IMR-90 (cell line): ENCODE data around the gene PCYT1A. TPM values are rescaled to one million over a fixed set of nuclear protein-coding genes. Genes with fewer than 3 reads are reported as not detected.

Experiments
- ATAC-seq: fragments of 200-7000 bp; cut with Tn5 transposase; 2 replicates; pipeline ENCODE4 v1.9.1; 2020; ENCODE audit warnings: low read depth, mild to moderate bottlenecking, moderate library complexity
- BruUV-seq: library from RNA; stranded (reverse); fragments of 400-500 nt; replicated peaks from 2 replicates; lab custom pipeline; 2021; lab: Mats Ljungman, UMichigan
- CTCF ChIA-PET: fragments of 300-600 bp; formaldehyde crosslinking; extraction: SDS; loops from one replicate; lab custom pipeline; 2021; ENCODE audit warnings: antibody characterized with exemption; lab: Yijun Ruan, JAX
- POLR2A ChIA-PET: fragments of 300-600 bp; sonication (Branson Sonifier 250); formaldehyde crosslinking; loops from one replicate; lab custom pipeline; 2022; ENCODE audit warnings: antibody characterized with exemption; ENCODE audit not compliant: unreplicated experiment; lab: Charles Lee
- DNase-seq: peaks from one replicate; pipeline ENCODE4 v3.0.0; 2013
- H2AFZ ChIP-seq: replicated peaks from 2 replicates; pipeline ENCODE3; 2013; ENCODE audit warnings: low read length, mild to moderate bottlenecking; ENCODE audit not compliant: poor library complexity
- H2AK5ac ChIP-seq: 2 replicates; pipeline ENCODE4 v1.6.1; 2013; ENCODE audit warnings: low read depth, low read length, inconsistent platforms
- H2AK9ac ChIP-seq: replicated peaks from 2 replicates; pipeline ENCODE3; 2013; ENCODE audit warnings: mild to moderate bottlenecking, low read depth, low read length, moderate library complexity; ENCODE audit not compliant: poor library complexity
- H2BK120ac ChIP-seq: 2 replicates; pipeline ENCODE4 v1.6.1; 2013; ENCODE audit warnings: low read depth, low read length, inconsistent platforms
- H2BK15ac ChIP-seq: 3 replicates; pipeline ENCODE4 v1.6.1; 2013; ENCODE audit warnings: low read depth, low read length, inconsistent platforms
- H2BK20ac ChIP-seq: 2 replicates; pipeline ENCODE4 v1.6.1; 2013; ENCODE audit warnings: low read depth, mild to moderate bottlenecking, inconsistent platforms, low read length, moderate library complexity
- H2BK5ac ChIP-seq: 2 replicates; pipeline ENCODE4 v1.6.1; 2013; ENCODE audit warnings: mild to moderate bottlenecking, low read depth, low read length, inconsistent platforms; ENCODE audit not compliant: poor library complexity, severe bottlenecking
- H3K14ac ChIP-seq: replicated peaks from 2 replicates; pipeline ENCODE4 v1.6.1; 2013; ENCODE audit warnings: low read depth, low read length, inconsistent platforms
- H3K18ac ChIP-seq: 2 replicates; pipeline ENCODE4 v1.6.1; 2013; ENCODE audit warnings: low read depth, low read length, control low read depth
- H3K23ac ChIP-seq: 2 replicates; pipeline ENCODE4 v1.6.1; 2013; ENCODE audit warnings: low read depth, low read length, inconsistent platforms
- H3K27ac ChIP-seq: 2 replicates; pipeline ENCODE4 v1.5.1; 2013; ENCODE audit warnings: mild to moderate bottlenecking, control low read depth, low read length; ENCODE audit not compliant: insufficient read depth
- H3K27me3 ChIP-seq: 2 replicates; pipeline ENCODE4 v1.6.1; 2013; ENCODE audit warnings: low read length; ENCODE audit not compliant: control insufficient read depth, insufficient read depth
- H3K36me3 ChIP-seq: 2 replicates; pipeline ENCODE4 v1.6.1; 2013; ENCODE audit warnings: low read length, mixed read lengths; ENCODE audit not compliant: control insufficient read depth, insufficient read depth
- H3K4ac ChIP-seq: 2 replicates; pipeline ENCODE4 v1.6.1; 2013; ENCODE audit warnings: low read depth, low read length, inconsistent platforms
- H3K4me1 ChIP-seq: 2 replicates; pipeline ENCODE4 v1.6.1; 2013; ENCODE audit warnings: low read length, mixed read lengths; ENCODE audit not compliant: control insufficient read depth, insufficient read depth
- H3K4me2 ChIP-seq: 2 replicates; pipeline ENCODE4 v1.6.1; 2013; ENCODE audit warnings: low read depth, mild to moderate bottlenecking, control low read depth, low read length, moderate library complexity
- H3K4me3 ChIP-seq: 2 replicates; pipeline ENCODE4 v1.5.1; 2013; ENCODE audit warnings: low read depth, mild to moderate bottlenecking, control low read depth, low read length, moderate library complexity; ENCODE audit not compliant: insufficient read depth
- H3K56ac ChIP-seq: 2 replicates; pipeline ENCODE4 v1.6.1; 2013; ENCODE audit warnings: low read length, inconsistent platforms; ENCODE audit not compliant: insufficient read depth; ENCODE audit errors: extremely low read depth
- H3K79me1 ChIP-seq, 2 experiments: 2 replicates each; pipeline ENCODE4 v1.6.1; 2013; ENCODE audit warnings: low read length in 2 of 2, inconsistent platforms in 1 of 2, low read depth in 1 of 2
- H3K9ac ChIP-seq: 2 replicates; pipeline ENCODE4 v1.6.1; 2013; ENCODE audit warnings: low read depth, low read length, control low read depth
- H3K9me1 ChIP-seq: 2 replicates; pipeline ENCODE4 v1.6.1; 2013; ENCODE audit warnings: low read length, inconsistent platforms; ENCODE audit not compliant: insufficient read depth
- H3K9me3 ChIP-seq: 2 replicates; pipeline ENCODE4 v1.6.1; 2013; ENCODE audit warnings: low read length; ENCODE audit not compliant: control insufficient read depth, insufficient read depth
- H4K20me1 ChIP-seq: 2 replicates; pipeline ENCODE4 v1.6.1; 2013; ENCODE audit warnings: low read length, inconsistent platforms; ENCODE audit not compliant: insufficient read depth
- H4K5ac ChIP-seq: 2 replicates; pipeline ENCODE4 v1.6.1; 2013; ENCODE audit warnings: mild to moderate bottlenecking, low read depth, low read length, control low read depth
- H4K8ac ChIP-seq, 2 experiments: 2 replicates each; pipeline ENCODE4 v1.6.1; 2013; ENCODE audit warnings: low read depth in 2 of 2, low read length in 2 of 2, control low read depth in 1 of 2, inconsistent platforms in 1 of 2
- H4K91ac ChIP-seq: 2 replicates; pipeline ENCODE4 v1.6.1; 2013; ENCODE audit warnings: low read depth, low read length, inconsistent platforms; ENCODE audit not compliant: insufficient read depth
- CEBPB ChIP-seq: IDR thresholded peaks from 2 replicates; pipeline ENCODE4 v1.6.1; 2012; ENCODE audit warnings: low read depth, low read length, improper control_type of control experiment
- MAFK ChIP-seq: IDR thresholded peaks from 2 replicates; pipeline ENCODE4 v1.6.1; 2012; ENCODE audit warnings: low read depth, low read length, improper control_type of control experiment
- MAZ ChIP-seq: IDR thresholded peaks from 2 replicates; pipeline ENCODE4 v1.6.1; 2012; ENCODE audit warnings: low read depth, mild to moderate bottlenecking, low read length, improper control_type of control experiment, moderate library complexity, borderline replicate concordance
- SMC3 ChIP-seq: fragments of 150-350 bp; IDR thresholded peaks from 2 replicates; pipeline ENCODE4 v1.6.1; 2016; ENCODE audit warnings: low read depth, mild to moderate bottlenecking, antibody characterized with exemption, low read length, moderate library complexity
- WGBS, 2 experiments: methylation state at CpG; one replicate each; pipeline versions ENCODE4 v1.1.5 to v1.1.7; 2013; ENCODE audit warnings: missing lambda C conversion rate in 2 of 2; ENCODE audit not compliant: insufficient read length in 1 of 2; ENCODE audit errors: extremely low coverage in 2 of 2; 5-methylcytosine and 5-hydroxymethylcytosine counted together
- dilution Hi-C: fragments of 300-500 bp; cut with HindIII; formaldehyde crosslinking; loops from one replicate; pipeline ENCODE4 v1.14.3; 2018; ENCODE audit warnings: low sequenced_read_pairs; ENCODE audit not compliant: unreplicated experiment
- in situ Hi-C: fragments of 300-500 bp; cut with MboI; formaldehyde crosslinking; loops from 3 replicates; pipeline ENCODE4 v1.14.3; 2019; ENCODE audit warnings: low sequenced_read_pairs, inconsistent platforms, mixed read lengths
- intact Hi-C: fragments of 100-400 bp; cut with micrococcal nuclease; formaldehyde crosslinking; loops from 2 replicates; pipeline ENCODE4 v1.10.0; 2022
- polyA plus RNA-seq, 3 experiments: library from polyadenylated mRNA; depleted of rRNA; stranded (reverse); fragments of >200 nt; gene quantifications; 2 replicates each; pipeline ENCODE4 v1.2.3, GENCODE V29; 2012; ENCODE audit warnings: low replicate concordance in 1 of 3
- total RNA-seq: library from RNA; depleted of rRNA; stranded (reverse); fragments of >200 nt; gene quantifications from 2 replicates; pipeline ENCODE4 v1.2.3, GENCODE V29; 2012
- TF ChIP-seq, protein P1 (sequence below): fragments of 150-350 bp; IDR thresholded peaks from 2 replicates; pipeline ENCODE4 v1.6.1; 2016; ENCODE audit warnings: low read depth, mild to moderate bottlenecking, low read length, moderate library complexity, borderline replicate concordance
- TF ChIP-seq, protein P2 (sequence below): conservative IDR thresholded peaks from 2 replicates; pipeline ENCODE4 v1.5.1; 2012; ENCODE audit warnings: mild to moderate bottlenecking, low read depth, low read length, improper control_type of control experiment

PCYT1A gene
- total and polyA plus RNA-seq, 2 of the 4 experiments (the other 2 are of a cell fraction), result 62.8 to 127 TPM

DNA sequence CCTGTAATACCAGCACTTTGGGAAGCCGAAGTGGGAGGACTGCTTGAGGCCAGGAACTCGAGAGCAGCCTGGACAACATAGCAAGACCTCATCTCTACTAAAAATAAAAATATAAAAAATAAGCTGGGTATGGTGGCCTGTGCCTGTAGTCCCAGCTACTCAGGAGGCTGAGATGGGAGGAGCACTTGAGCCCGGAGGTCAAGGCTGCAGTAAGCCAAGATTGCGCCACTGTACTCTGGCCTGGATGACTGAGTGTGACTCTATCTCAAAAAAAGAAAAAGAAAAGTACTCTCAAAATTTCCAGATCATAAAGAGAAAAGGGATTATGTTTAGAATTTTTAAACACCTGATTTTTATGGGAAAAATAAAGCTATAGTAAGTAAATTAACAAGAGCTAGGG is 47.1 kb downstream of the PCYT1A start:
- H4K20me1 ChIP-seq, result no peaks in the 10 kb centered on the region
- peaks cover 4% of the 10 kb centered on the region; the same call in 1 of the 2 replicates for H3K4me1 ChIP-seq
- POLR2A ChIA-PET, result no interaction called here
- CTCF ChIA-PET, result interaction anchor here (0.7 kb wide), 1 partner anchor 950 kb away, joined by 3 read pairs; no protein-coding TSS in a partner anchor
- no peak overlapping the region for H3K4ac ChIP-seq
- WGBS, 2 experiments, result no CpG with 5 or more reads among the region's 4 CpGs
- H3K79me1 ChIP-seq, result peaks cover 5 to 18% of the 10 kb centered on the region in 2 experiments; a peak in 3 of 4 replicates
- H3K4me2 ChIP-seq, result no peak overlapping the region
- no peak overlapping the region for H4K8ac ChIP-seq
- no peak overlapping the region for H3K9ac ChIP-seq
- no peak overlapping the region for H2BK15ac ChIP-seq
- in situ Hi-C loops (no loop called here), intact Hi-C loops (no loop called here), dilution Hi-C loops (no loop called here)
- BruUV-seq, result no TSS peak
- no peak overlapping the region for H2AK5ac ChIP-seq
- H4K5ac ChIP-seq, result no peak overlapping the region
- no peak overlapping the region for H4K91ac ChIP-seq
- H3K27me3 ChIP-seq, result no peaks in the 10 kb centered on the region
- H3K9me3 ChIP-seq, result no peaks in the 10 kb centered on the region
- no peak for TF ChIP-seq MAFK
- no peak for TF ChIP-seq MAZ
- no peak for TF ChIP-seq SMC3
- TF ChIP-seq CEBPB, result peak; percentile 48
- TF ChIP-seq, protein P1, sequence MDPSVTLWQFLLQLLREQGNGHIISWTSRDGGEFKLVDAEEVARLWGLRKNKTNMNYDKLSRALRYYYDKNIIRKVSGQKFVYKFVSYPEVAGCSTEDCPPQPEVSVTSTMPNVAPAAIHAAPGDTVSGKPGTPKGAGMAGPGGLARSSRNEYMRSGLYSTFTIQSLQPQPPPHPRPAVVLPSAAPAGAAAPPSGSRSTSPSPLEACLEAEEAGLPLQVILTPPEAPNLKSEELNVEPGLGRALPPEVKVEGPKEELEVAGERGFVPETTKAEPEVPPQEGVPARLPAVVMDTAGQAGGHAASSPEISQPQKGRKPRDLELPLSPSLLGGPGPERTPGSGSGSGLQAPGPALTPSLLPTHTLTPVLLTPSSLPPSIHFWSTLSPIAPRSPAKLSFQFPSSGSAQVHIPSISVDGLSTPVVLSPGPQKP, result no peak
- TF ChIP-seq, protein P2, sequence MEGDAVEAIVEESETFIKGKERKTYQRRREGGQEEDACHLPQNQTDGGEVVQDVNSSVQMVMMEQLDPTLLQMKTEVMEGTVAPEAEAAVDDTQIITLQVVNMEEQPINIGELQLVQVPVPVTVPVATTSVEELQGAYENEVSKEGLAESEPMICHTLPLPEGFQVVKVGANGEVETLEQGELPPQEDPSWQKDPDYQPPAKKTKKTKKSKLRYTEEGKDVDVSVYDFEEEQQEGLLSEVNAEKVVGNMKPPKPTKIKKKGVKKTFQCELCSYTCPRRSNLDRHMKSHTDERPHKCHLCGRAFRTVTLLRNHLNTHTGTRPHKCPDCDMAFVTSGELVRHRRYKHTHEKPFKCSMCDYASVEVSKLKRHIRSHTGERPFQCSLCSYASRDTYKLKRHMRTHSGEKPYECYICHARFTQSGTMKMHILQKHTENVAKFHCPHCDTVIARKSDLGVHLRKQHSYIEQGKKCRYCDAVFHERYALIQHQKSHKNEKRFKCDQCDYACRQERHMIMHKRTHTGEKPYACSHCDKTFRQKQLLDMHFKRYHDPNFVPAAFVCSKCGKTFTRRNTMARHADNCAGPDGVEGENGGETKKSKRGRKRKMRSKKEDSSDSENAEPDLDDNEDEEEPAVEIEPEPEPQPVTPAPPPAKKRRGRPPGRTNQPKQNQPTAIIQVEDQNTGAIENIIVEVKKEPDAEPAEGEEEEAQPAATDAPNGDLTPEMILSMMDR, result no peak
- no peak overlapping the region for H3K23ac ChIP-seq
- no peak overlapping the region for H3K14ac ChIP-seq
- H3K4me3 ChIP-seq, result no peak overlapping the region
- H3K9me1 ChIP-seq, result 0 out of 2 replicates have a peak, but pooled peaks cover 5% of the 10 kb centered on the region
- ATAC-seq, result no peak
- H2AFZ ChIP-seq, result no peak overlapping the region
- H3K27ac ChIP-seq, result no peak overlapping the region
- no peak overlapping the region for H2BK120ac ChIP-seq
- peaks cover 38% of the 10 kb centered on the region for H3K36me3 ChIP-seq
- H2BK5ac ChIP-seq, result no peak overlapping the region
- H2AK9ac ChIP-seq, result no peak overlapping the region
- no peak for DNase-seq
- no peak overlapping the region for H3K18ac ChIP-seq
- no peak overlapping the region for H2BK20ac ChIP-seq
- no peak overlapping the region for H3K56ac ChIP-seq
